Stimulated activated CD4-positive, alpha-beta T cell treated with anti-CD3 and anti-CD28 coated beads, Interleukin-15, amount 100 ng/mL, for 24 hours (primary cell): Measurements from ENCODE around the gene COX7A2.

ENCODE experiments used
- DNase-seq: peaks from one replicate; pipeline ENCODE4 v3.0.0-alpha.2; 2020

Gene COX7A2

GRCh38 chr6:75219263-75219662, 24.3 kb downstream of the COX7A2 start:
- no peak for DNase-seq

GRCh38 chr6:75217193-75217592, 26.4 kb downstream of the COX7A2 start:
- DNase-seq: no peak

GRCh38 chr6:75215291-75215690, 28.3 kb downstream of the COX7A2 start:
- DNase-seq: no peak

GRCh38 chr6:75213732-75214131, 29.9 kb downstream of the COX7A2 start:
- peak; percentile 7 for DNase-seq

GRCh38 chr6:75213112-75213511, 30.5 kb downstream of the COX7A2 start:
- no peak for DNase-seq

- no peak for DNase-seq
Measured at GRCh38 chr6:75211920-75212590, 31.5 kb downstream of the COX7A2 start.

- DNase-seq: peak; percentile 59
Measured at GRCh38 chr6:75210885-75211739, 32.5 kb downstream of the COX7A2 start.

- DNase-seq: no peak
Measured at GRCh38 chr6:75209184-75209723, 34.3 kb downstream of the COX7A2 start.

- peak; percentile 88 for DNase-seq
Measured at GRCh38 chr6:75208298-75209183, 35.1 kb downstream of the COX7A2 start.

GRCh38 chr6:75206576-75207342, 36.8 kb downstream of the COX7A2 start:
- DNase-seq: peak; percentile 22

- DNase-seq: peak; percentile 42
Measured at GRCh38 chr6:75205776-75206575, 37.6 kb downstream of the COX7A2 start, which contains the start of gene COL12A1. Gene COL12A1, minus strand, starts transcription at chr6:75206053. Its CDS starts 3,261 bp downstream, at chr6:75202792.

GRCh38 chr6:75204959-75205775, 38.4 kb downstream of the COX7A2 start:
- peak; percentile 46 for DNase-seq

- DNase-seq: peak; percentile 66
Measured at GRCh38 chr6:75204217-75204958, 39.2 kb downstream of the COX7A2 start.

GRCh38 chr6:75203721-75204120, 39.9 kb downstream of the COX7A2 start:
- DNase-seq: no peak

- DNase-seq: no peak
Measured at GRCh38 chr6:75202676-75203131, 40.9 kb downstream of the COX7A2 start.

- peak; percentile 18 for DNase-seq
Measured at GRCh38 chr6:75201901-75202672, 41.5 kb downstream of the COX7A2 start.

GRCh38 chr6:75201021-75201420, 42.6 kb downstream of the COX7A2 start:
- DNase-seq: no peak

GRCh38 chr6:75199889-75200288, 43.7 kb downstream of the COX7A2 start:
- no peak for DNase-seq
